Peyer's patch (tissue), 4 donors: ENCODE data around the gene DOCK2.

Experiments
- POLR2A ChIP-seq, 2 donors: fragments of 450-650 bp; IDR thresholded peaks; one replicate each; pipeline ENCODE4 v1.5.1; 2017; ENCODE audit warnings: antibody characterized with exemption in 2 of 2, mild to moderate bottlenecking in 2 of 2, moderate library complexity in 2 of 2
- TF ChIP-seq, protein P1 (sequence below), 6 experiments: fragments of 450-650 bp in 4 of 6; fragments of 200-600 bp in 2 of 6; sonication (generic) in 1 of 6; IDR thresholded peaks; one replicate each; pipeline ENCODE4 v1.5.1; 2017 to 2019; ENCODE audit warnings: antibody characterized with exemption in 6 of 6, mild to moderate bottlenecking in 3 of 6, moderate library complexity in 1 of 6

- TF ChIP-seq POLR2A (IDR thresholded peaks at IDR 0.05): no peak
- TF ChIP-seq, protein P1, sequence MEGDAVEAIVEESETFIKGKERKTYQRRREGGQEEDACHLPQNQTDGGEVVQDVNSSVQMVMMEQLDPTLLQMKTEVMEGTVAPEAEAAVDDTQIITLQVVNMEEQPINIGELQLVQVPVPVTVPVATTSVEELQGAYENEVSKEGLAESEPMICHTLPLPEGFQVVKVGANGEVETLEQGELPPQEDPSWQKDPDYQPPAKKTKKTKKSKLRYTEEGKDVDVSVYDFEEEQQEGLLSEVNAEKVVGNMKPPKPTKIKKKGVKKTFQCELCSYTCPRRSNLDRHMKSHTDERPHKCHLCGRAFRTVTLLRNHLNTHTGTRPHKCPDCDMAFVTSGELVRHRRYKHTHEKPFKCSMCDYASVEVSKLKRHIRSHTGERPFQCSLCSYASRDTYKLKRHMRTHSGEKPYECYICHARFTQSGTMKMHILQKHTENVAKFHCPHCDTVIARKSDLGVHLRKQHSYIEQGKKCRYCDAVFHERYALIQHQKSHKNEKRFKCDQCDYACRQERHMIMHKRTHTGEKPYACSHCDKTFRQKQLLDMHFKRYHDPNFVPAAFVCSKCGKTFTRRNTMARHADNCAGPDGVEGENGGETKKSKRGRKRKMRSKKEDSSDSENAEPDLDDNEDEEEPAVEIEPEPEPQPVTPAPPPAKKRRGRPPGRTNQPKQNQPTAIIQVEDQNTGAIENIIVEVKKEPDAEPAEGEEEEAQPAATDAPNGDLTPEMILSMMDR (IDR thresholded peaks at IDR 0.05): no peak
Observed at GRCh38 chr5:169751490-169751889, 114.4 kb downstream of the DOCK2 start.
